DMS53 treated with DMSO at 0.1 percent for 48 hours (cell line): Measurements from ENCODE around the gene ENAH.
"Not testable (repeated sequence)": the region's sequence is repeated elsewhere in the genome, so short reads cannot be mapped to it uniquely, and the experiment has no call there.

ENCODE experiments used
- DNase-seq: peaks from one replicate; lab custom pipeline; 2025; ENCODE audit not compliant: unreplicated experiment; lab: John Stamatoyannopoulos, UW

Gene ENAH

GRCh38 chr1:225677350-225678124 is 24.6 kb upstream of the ENAH start:
- no peak for DNase-seq

- DNase-seq: no peak
These were observed 21.5 kb upstream of the ENAH start for GRCh38 chr1:225674381-225674780.

- DNase-seq: no peak
These were observed 18.1 kb upstream of the ENAH start for GRCh38 chr1:225670806-225671733.

GRCh38 chr1:225670356-225670755 is 17.4 kb upstream of the ENAH start:
- no peak for DNase-seq

- DNase-seq: no peak
These were observed 15.3 kb upstream of the ENAH start for GRCh38 chr1:225668222-225668621.

- DNase-seq: no peak
These were observed 14.4 kb upstream of the ENAH start for GRCh38 chr1:225667362-225667761.

- DNase-seq: no peak
These were observed 13.6 kb upstream of the ENAH start for GRCh38 chr1:225666495-225666894.

GRCh38 chr1:225664762-225665161 is 11.8 kb upstream of the ENAH start:
- DNase-seq: no peak

GRCh38 chr1:225662155-225662554 is 9.2 kb upstream of the ENAH start:
- DNase-seq: no peak

- DNase-seq: no peak
These were observed 7.6 kb upstream of the ENAH start for GRCh38 chr1:225660544-225660946.

- no peak for DNase-seq
These were observed 5.1 kb upstream of the ENAH start for GRCh38 chr1:225658041-225658440.

GRCh38 chr1:225657462-225657989 is 4.6 kb upstream of the ENAH start:
- DNase-seq: no peak

GRCh38 chr1:225656259-225656655 is 3.3 kb upstream of the ENAH start:
- not testable (repeated sequence) for DNase-seq

- peak; percentile 4 for DNase-seq
These were observed 2.8 kb upstream of the ENAH start for GRCh38 chr1:225655509-225656258.

GRCh38 chr1:225654688-225655508 is 2.0 kb upstream of the ENAH start:
- DNase-seq: no peak

GRCh38 chr1:225654277-225654597 is 1.3 kb upstream of the ENAH start:
- DNase-seq: no peak

GRCh38 chr1:225653463-225654276 is 747 bp upstream of the ENAH start:
- peak; percentile 45 for DNase-seq

- DNase-seq: peak; percentile 38
These were observed 823 bp downstream of the ENAH start for GRCh38 chr1:225651872-225652728.
